ENCODE results near the gene RBM6. TPM values are rescaled to one million over a fixed set of nuclear protein-coding genes. Genes with fewer than 3 reads are reported as not detected.

RBM6 gene
- total RNA-seq, 1 donor from 2014 or later: 110 TPM

DNA sequence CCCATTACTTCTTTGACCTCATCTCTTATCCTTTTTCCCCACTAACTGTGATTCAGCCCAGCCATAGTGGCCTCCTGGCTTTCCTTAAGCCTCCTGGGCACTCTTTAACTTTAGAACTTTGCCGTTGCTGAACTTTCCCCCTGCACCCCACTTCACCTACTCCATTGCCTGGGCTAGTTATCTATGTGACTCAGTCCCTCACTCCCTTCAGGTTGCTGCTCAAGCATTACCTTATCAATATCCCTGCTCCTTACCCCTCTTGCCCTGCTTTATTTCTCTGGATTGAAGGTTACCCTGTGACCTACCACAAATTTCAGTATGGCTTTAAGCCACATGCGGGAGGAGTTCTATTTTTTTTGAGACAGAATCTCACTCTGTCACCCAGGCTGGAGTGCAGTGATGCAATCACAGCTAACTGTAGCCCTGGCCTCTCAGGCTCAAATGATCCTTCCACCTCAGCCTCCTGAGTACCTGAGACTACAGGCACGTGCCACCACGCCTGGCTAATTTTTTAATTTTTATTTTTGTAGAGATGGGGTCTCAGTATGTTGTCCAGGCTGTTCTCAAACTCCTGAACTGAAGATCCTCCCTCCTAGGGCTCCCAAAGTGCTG is 13.7 kb upstream of the RBM6 start:
- no peaks in the 10 kb centered on the region for H3K36me3 ChIP-seq
- H3K27ac ChIP-seq: no peak overlapping the region
- H3K4me3 ChIP-seq: no peak overlapping the region
- no peak for TF ChIP-seq CTCF (IDR thresholded peaks at IDR 0.05)
- no peaks in the 10 kb centered on the region for H3K27me3 ChIP-seq
- intact Hi-C loops (cut with DNase I): no loop called here
- H3K4me1 ChIP-seq: peaks cover 11% of the 10 kb centered on the region
- H3K9me3 ChIP-seq: no peaks in the 10 kb centered on the region
- no peak for ATAC-seq
- no peak for DNase-seq

GRCh38 chr3:49927798-49928197 is 12.2 kb upstream of the RBM6 start:
- H3K36me3 ChIP-seq: no peaks in the 10 kb centered on the region
- no peak for TF ChIP-seq CTCF (IDR thresholded peaks at IDR 0.05)
- H3K4me3 ChIP-seq: no peak overlapping the region
- H3K27ac ChIP-seq: peak overlapping the region; percentile 24
- no peaks in the 10 kb centered on the region for H3K9me3 ChIP-seq
- intact Hi-C loops (cut with DNase I): no loop called here
- no peaks in the 10 kb centered on the region for H3K27me3 ChIP-seq
- H3K4me1 ChIP-seq: peaks cover 11% of the 10 kb centered on the region
- no peak for DNase-seq
- ATAC-seq: no peak

DNA sequence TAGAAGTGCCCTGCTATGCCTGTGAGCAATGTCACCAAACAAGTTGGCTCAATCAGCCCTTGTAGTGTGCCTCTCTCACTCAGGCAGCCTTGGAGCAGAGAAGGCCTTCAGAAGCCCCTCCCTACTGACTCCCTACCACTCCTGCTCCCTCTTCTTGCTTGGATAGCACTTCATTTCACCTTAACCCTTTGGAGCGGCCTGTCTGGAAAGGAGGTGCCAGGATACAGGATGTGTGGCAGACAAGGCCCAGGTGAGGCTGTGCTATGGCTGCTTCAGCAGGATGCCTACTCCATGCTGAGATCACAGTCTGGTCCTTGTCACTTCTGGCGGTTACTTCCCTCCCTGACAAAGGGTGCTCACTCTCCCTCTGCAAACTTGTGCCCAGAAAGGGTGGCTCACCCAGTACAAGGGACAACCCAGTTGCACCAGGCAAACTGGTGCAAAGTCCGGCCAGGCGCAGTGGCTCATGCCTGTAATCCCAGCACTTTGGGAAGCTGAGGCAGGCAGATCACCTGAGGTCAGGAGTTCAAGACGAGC is 11.4 kb upstream of the RBM6 start:
- H3K4me1 ChIP-seq: peaks cover 11% of the 10 kb centered on the region
- no peaks in the 10 kb centered on the region for H3K36me3 ChIP-seq
- peak overlapping the region; percentile 85 for H3K27ac ChIP-seq
- TF ChIP-seq CTCF (IDR thresholded peaks at IDR 0.05): no peak
- intact Hi-C loops (cut with DNase I): no loop called here
- DNase-seq (no peak), ATAC-seq (peak; percentile 37)
- no peaks in the 10 kb centered on the region for H3K27me3 ChIP-seq
- H3K9me3 ChIP-seq: no peaks in the 10 kb centered on the region
- H3K4me3 ChIP-seq: peak overlapping the region; percentile 81

GRCh38 chr3:49929291-49930167 is 10.4 kb upstream of the RBM6 start, which contains the start of gene MON1A:
TSS of gene MON1A (minus strand) at chr3:49929811. CDS start at chr3:49913346, 16,465 bp downstream.
- H3K27me3 ChIP-seq: no peaks in the 10 kb centered on the region
- peak within 1 kb of the TSS; percentile 81 for H3K4me3 ChIP-seq
- H3K36me3 ChIP-seq: no peaks in the 10 kb centered on the region
- peak within 1 kb of the TSS; percentile 85 for H3K27ac ChIP-seq
- peak; percentile 41 for TF ChIP-seq CTCF (IDR thresholded peaks at IDR 0.05)
- ATAC-seq (peak; percentile 99), DNase-seq (peak; percentile 99)
- intact Hi-C loops (cut with DNase I): no loop called here
- peaks cover 11% of the 10 kb centered on the region for H3K4me1 ChIP-seq
- no peaks in the 10 kb centered on the region for H3K9me3 ChIP-seq

GRCh38 chr3:49930168-49930690 is 9.7 kb upstream of the RBM6 start:
- H3K4me1 ChIP-seq: peaks cover 11% of the 10 kb centered on the region
- intact Hi-C loops (cut with DNase I): no loop called here
- H3K36me3 ChIP-seq: no peaks in the 10 kb centered on the region
- no peaks in the 10 kb centered on the region for H3K27me3 ChIP-seq
- ATAC-seq (no peak), DNase-seq (no peak)
- H3K9me3 ChIP-seq: no peaks in the 10 kb centered on the region
- H3K27ac ChIP-seq: peak overlapping the region; percentile 85
- peak overlapping the region; percentile 81 for H3K4me3 ChIP-seq
- no peak for TF ChIP-seq CTCF (IDR thresholded peaks at IDR 0.05)
